ENCODE measurements around the gene R3HDM2.

DNA sequence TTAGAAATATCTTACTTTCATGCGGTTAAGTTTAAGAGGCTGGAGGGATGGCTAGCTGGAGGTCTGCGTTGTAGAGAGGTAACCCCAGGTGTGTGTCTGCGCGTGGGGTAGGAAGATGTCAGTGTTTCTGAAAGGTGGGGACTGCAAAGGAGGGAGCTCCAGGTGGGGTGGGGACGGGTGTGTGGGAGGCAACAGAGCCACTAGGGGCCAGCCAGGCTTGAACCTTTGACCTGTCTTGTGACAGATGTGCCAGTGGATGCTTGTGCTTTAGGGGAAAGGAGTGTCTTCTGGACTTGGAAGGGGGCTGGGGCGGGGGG lies 29.6 kb upstream of the R3HDM2 start:
- TF ChIP-seq, protein P1, sequence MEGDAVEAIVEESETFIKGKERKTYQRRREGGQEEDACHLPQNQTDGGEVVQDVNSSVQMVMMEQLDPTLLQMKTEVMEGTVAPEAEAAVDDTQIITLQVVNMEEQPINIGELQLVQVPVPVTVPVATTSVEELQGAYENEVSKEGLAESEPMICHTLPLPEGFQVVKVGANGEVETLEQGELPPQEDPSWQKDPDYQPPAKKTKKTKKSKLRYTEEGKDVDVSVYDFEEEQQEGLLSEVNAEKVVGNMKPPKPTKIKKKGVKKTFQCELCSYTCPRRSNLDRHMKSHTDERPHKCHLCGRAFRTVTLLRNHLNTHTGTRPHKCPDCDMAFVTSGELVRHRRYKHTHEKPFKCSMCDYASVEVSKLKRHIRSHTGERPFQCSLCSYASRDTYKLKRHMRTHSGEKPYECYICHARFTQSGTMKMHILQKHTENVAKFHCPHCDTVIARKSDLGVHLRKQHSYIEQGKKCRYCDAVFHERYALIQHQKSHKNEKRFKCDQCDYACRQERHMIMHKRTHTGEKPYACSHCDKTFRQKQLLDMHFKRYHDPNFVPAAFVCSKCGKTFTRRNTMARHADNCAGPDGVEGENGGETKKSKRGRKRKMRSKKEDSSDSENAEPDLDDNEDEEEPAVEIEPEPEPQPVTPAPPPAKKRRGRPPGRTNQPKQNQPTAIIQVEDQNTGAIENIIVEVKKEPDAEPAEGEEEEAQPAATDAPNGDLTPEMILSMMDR (IDR thresholded peaks at IDR 0.05), result no peak
- no peak for TF ChIP-seq POLR2A (IDR thresholded peaks at IDR 0.05)
